ENCODE measurements around the gene SORCS2.

The SORCS2 gene

GRCh38 chr4:7241597-7242125 lies 49.3 kb downstream of the SORCS2 start:
- Histone ChIP-seq H3K4me2 (ENCODE audit: low read length) (no peak overlapping the region), H3K27ac (ENCODE audit: low read depth, low read length) (no peak overlapping the region), H4K20me1 (ENCODE audit: control insufficient read depth, insufficient read depth, low read depth, low read length) (no peaks in the 10 kb centered on the region), H3K4me1 (ENCODE audit: control insufficient read depth, low read length) (no peaks in the 10 kb centered on the region), H3K9me2 (replicated peaks; ENCODE audit: control insufficient read depth, low read length) (no peaks in the 10 kb centered on the region), H3K36me3 (ENCODE audit: control insufficient read depth, low read length) (no peaks in the 10 kb centered on the region), H3F3A (ENCODE audit: control insufficient read depth, insufficient read depth) (no peaks in the 10 kb centered on the region), H3K79me2 (ENCODE audit: control insufficient read depth, low read length) (no peaks in the 10 kb centered on the region), H3K4me3 (ENCODE audit: low read length) (no peak overlapping the region), H3K27me3 (ENCODE audit: control insufficient read depth, low read length) (no peaks in the 10 kb centered on the region), H3K9me3 (ENCODE audit: control insufficient read depth, insufficient read depth, low read length) (peaks cover 9% of the 10 kb centered on the region)
- no peak for TF ChIP-seq CTCF (IDR thresholded peaks at IDR 0.05; ENCODE audit: low read depth, low read length, poor library complexity, severe bottlenecking)
- no peak for TF ChIP-seq EZH2phosphoT487 (IDR thresholded peaks at IDR 0.05; ENCODE audit: borderline replicate concordance, low read length)

GRCh38 chr4:7242766-7243165 lies 50.4 kb downstream of the SORCS2 start:
- Histone ChIP-seq H4K20me1 (ENCODE audit: control insufficient read depth, insufficient read depth, low read depth, low read length) (no peaks in the 10 kb centered on the region), H3K27ac (ENCODE audit: low read depth, low read length) (no peak overlapping the region), H3K4me1 (ENCODE audit: control insufficient read depth, low read length) (no peaks in the 10 kb centered on the region), H3K36me3 (ENCODE audit: control insufficient read depth, low read length) (no peaks in the 10 kb centered on the region), H3K27me3 (ENCODE audit: control insufficient read depth, low read length) (no peaks in the 10 kb centered on the region), H3K4me3 (ENCODE audit: low read length) (no peak overlapping the region), H3K79me2 (ENCODE audit: control insufficient read depth, low read length) (no peaks in the 10 kb centered on the region), H3K9me3 (ENCODE audit: control insufficient read depth, insufficient read depth, low read length) (peaks cover 9% of the 10 kb centered on the region), H3K9me2 (replicated peaks; ENCODE audit: control insufficient read depth, low read length) (no peaks in the 10 kb centered on the region), H3K4me2 (ENCODE audit: low read length) (no peak overlapping the region), H3F3A (ENCODE audit: control insufficient read depth, insufficient read depth) (no peaks in the 10 kb centered on the region)
- TF ChIP-seq CTCF (IDR thresholded peaks at IDR 0.05; ENCODE audit: low read depth, low read length, poor library complexity, severe bottlenecking) (no peak), EZH2phosphoT487 (IDR thresholded peaks at IDR 0.05; ENCODE audit: borderline replicate concordance, low read length) (no peak)

GRCh38 chr4:7243609-7244330 lies 51.4 kb downstream of the SORCS2 start:
- H3K36me3 ChIP-seq (ENCODE audit: control insufficient read depth, low read length) = no peaks in the 10 kb centered on the region
- peaks cover 4% of the 10 kb centered on the region for H3K9me3 ChIP-seq (ENCODE audit: control insufficient read depth, insufficient read depth, low read length)
- no peaks in the 10 kb centered on the region for H4K20me1 ChIP-seq (ENCODE audit: control insufficient read depth, insufficient read depth, low read depth, low read length)
- no peaks in the 10 kb centered on the region for H3K9me2 ChIP-seq (replicated peaks; ENCODE audit: control insufficient read depth, low read length)
- H3K79me2 ChIP-seq (ENCODE audit: control insufficient read depth, low read length) = no peaks in the 10 kb centered on the region
- TF ChIP-seq EZH2phosphoT487 (IDR thresholded peaks at IDR 0.05; ENCODE audit: borderline replicate concordance, low read length) = no peak
- no peak for TF ChIP-seq CTCF (IDR thresholded peaks at IDR 0.05; ENCODE audit: low read depth, low read length, poor library complexity, severe bottlenecking)
- no peaks in the 10 kb centered on the region for H3K27me3 ChIP-seq (ENCODE audit: control insufficient read depth, low read length)
- H3K4me1 ChIP-seq (ENCODE audit: control insufficient read depth, low read length) = no peaks in the 10 kb centered on the region
- no peak overlapping the region for H3K4me2 ChIP-seq (ENCODE audit: low read length)
- no peaks in the 10 kb centered on the region for H3F3A ChIP-seq (ENCODE audit: control insufficient read depth, insufficient read depth)
- H3K27ac ChIP-seq (ENCODE audit: low read depth, low read length) = no peak overlapping the region
- no peak overlapping the region for H3K4me3 ChIP-seq (ENCODE audit: low read length)

All from DOHH2 (cell line).